ENCODE data around the gene RDH5. TPM values are rescaled to one million over a fixed set of nuclear protein-coding genes. Genes with fewer than 3 reads are reported as not detected.

Gene RDH5
- total and polyA plus RNA-seq, 11 donors: 5.9 to 42.4 (median 17.4) TPM

DNA sequence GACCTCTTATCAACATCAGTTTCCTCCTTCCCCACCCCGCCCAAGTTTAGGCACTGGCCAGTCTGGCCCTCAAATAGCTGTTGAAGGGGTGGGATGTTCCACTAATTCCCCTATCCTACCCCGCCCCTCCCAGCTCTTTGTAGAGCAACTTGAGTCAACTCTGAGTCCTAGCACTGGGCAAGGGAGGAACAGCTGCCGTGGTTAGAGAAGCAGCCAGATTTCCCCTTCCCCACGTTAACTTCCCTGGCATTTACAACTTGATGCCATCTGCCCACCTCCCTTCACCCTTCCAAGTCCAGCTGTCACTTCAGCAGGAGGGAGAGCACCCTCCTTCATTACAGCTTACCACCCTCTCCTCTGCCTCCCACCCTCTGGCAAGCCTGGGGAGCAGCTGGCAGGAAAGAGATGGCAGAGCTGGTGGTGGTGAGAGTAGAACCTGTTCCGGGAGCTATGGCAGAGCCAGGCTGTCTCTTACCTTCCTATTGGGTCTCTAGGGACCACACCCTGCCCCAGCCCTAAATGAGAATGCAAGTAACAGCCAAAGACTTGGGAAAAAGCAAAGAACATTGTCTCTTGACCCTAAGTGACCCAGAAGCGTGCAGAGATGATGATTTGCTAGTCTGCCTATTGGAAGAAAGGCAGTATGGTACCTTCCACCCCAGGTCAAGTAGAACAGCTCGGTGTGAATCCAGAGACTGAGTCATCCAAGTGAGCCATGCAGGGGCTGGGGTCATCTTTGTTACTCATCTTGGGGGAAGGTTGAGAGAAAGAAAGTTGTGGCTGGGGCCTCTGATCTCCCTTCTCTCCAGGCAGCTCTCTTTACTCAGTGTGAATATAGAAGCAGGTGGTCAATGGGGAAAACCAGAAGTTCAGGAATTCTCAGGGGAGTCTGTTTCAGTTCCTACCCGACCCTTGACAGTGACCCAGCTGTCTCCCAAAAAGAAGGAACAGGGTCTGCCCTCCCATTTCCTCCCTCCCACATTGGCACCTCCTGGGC, 2.9 kb upstream of the RDH5 start:
- ATAC-seq: no peak
- Histone ChIP-seq H3K4me1 (peaks cover 3 to 91% (median 71%) of the 10 kb centered on the region in 12 donors), H3K9me3 (no peaks in the 10 kb centered on the region), H3K36me3 (peaks cover 0 to 16% (median 0%) of the 10 kb centered on the region in 9 donors), H3K4me3 (peak overlapping the region in 11 of 12 donors; percentile 64 to 93 (median 73)), H3K27ac (peak overlapping the region; percentile 50 to 99 (median 94)), H3K27me3 (no peaks in the 10 kb centered on the region)
- WGBS, 4 donors: 31 to 45% (median 35%) methylated on average over 8 of the region's 8 CpGs
- intact Hi-C loops (cut with DNase I): no loop called here
- TF ChIP-seq POLR2A (IDR thresholded peaks at IDR 0.05): no peak
- TF ChIP-seq, protein P1, sequence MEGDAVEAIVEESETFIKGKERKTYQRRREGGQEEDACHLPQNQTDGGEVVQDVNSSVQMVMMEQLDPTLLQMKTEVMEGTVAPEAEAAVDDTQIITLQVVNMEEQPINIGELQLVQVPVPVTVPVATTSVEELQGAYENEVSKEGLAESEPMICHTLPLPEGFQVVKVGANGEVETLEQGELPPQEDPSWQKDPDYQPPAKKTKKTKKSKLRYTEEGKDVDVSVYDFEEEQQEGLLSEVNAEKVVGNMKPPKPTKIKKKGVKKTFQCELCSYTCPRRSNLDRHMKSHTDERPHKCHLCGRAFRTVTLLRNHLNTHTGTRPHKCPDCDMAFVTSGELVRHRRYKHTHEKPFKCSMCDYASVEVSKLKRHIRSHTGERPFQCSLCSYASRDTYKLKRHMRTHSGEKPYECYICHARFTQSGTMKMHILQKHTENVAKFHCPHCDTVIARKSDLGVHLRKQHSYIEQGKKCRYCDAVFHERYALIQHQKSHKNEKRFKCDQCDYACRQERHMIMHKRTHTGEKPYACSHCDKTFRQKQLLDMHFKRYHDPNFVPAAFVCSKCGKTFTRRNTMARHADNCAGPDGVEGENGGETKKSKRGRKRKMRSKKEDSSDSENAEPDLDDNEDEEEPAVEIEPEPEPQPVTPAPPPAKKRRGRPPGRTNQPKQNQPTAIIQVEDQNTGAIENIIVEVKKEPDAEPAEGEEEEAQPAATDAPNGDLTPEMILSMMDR (IDR thresholded peaks at IDR 0.05): no peak
- peak in 2 of 5 donors; percentile 32 to 63 for DNase-seq

- H3K9me3 ChIP-seq: no peaks in the 10 kb centered on the region
- H3K27ac ChIP-seq: peak overlapping the region; percentile 29 to 99 (median 93)
- peaks cover 0 to 19% (median 0%) of the 10 kb centered on the region in 9 donors for H3K36me3 ChIP-seq
- ATAC-seq (no peak), DNase-seq (peak in 2 of 5 donors; percentile 21 to 26)
- intact Hi-C loops (cut with DNase I): no loop called here
- H3K27me3 ChIP-seq: no peaks in the 10 kb centered on the region
- H3K4me3 ChIP-seq: peak overlapping the region in 2 of 12 donors; percentile 17 to 83
- 9 to 36% (median 21%) methylated on average over 4 of the region's 4 CpGs for WGBS, 4 donors
- no peak for TF ChIP-seq POLR2A (IDR thresholded peaks at IDR 0.05)
- TF ChIP-seq, protein P1 (IDR thresholded peaks at IDR 0.05): no peak
- H3K4me1 ChIP-seq: peaks cover 3 to 88% (median 71%) of the 10 kb centered on the region in 12 donors
Measured at GRCh38 chr12:55718015-55718414, 2.2 kb upstream of the RDH5 start.

GRCh38 chr12:55718624-55719275, 1.4 kb upstream of the RDH5 start:
- ATAC-seq (no peak), DNase-seq (peak in 2 of 5 donors; percentile 43 to 46)
- peaks cover 0 to 27% (median 2%) of the 10 kb centered on the region in 9 donors for H3K36me3 ChIP-seq
- H3K4me1 ChIP-seq: peaks cover 3 to 88% (median 70%) of the 10 kb centered on the region in 12 donors
- no peaks in the 10 kb centered on the region for H3K27me3 ChIP-seq
- no peaks in the 10 kb centered on the region for H3K9me3 ChIP-seq
- peak overlapping the region; percentile 50 to 99 (median 93) for H3K27ac ChIP-seq
- 53 to 60% (median 56%) methylated on average over 4 of the region's 4 CpGs for WGBS, 4 donors
- intact Hi-C loops (cut with DNase I): no loop called here
- no peak for TF ChIP-seq POLR2A (IDR thresholded peaks at IDR 0.05)
- TF ChIP-seq, protein P1 (IDR thresholded peaks at IDR 0.05): no peak
- peak overlapping the region in 1 of 12 donors; percentile 4 for H3K4me3 ChIP-seq

GRCh38 chr12:55719371-55719770, 822 bp upstream of the RDH5 start:
- Histone ChIP-seq H3K4me3 (no peak overlapping the region), H3K27ac (peak overlapping the region; percentile 31 to 99 (median 93)), H3K9me3 (no peaks in the 10 kb centered on the region), H3K4me1 (peaks cover 3 to 92% (median 77%) of the 10 kb centered on the region in 12 donors), H3K27me3 (no peaks in the 10 kb centered on the region), H3K36me3 (peaks cover 0 to 33% (median 8%) of the 10 kb centered on the region in 9 donors)
- 71 to 83% (median 75%) methylated on average over 7 of the region's 7 CpGs for WGBS, 4 donors
- DNase-seq (peak in 2 of 5 donors; percentile 20 to 51), ATAC-seq (no peak)
- no peak for TF ChIP-seq POLR2A (IDR thresholded peaks at IDR 0.05)
- TF ChIP-seq, protein P1 (IDR thresholded peaks at IDR 0.05): no peak
- intact Hi-C loops (cut with DNase I): no loop called here

All from heart left ventricle (tissue), 16 donors.